ENCODE measurements around the gene SLC18A2. TPM values are rescaled to one million over a fixed set of nuclear protein-coding genes. Genes with fewer than 3 reads are reported as not detected.
A peak's percentile ranks its signal among the peaks of the same experiment; 100 is the strongest.

Gene SLC18A2
- total RNA-seq, 2 experiments from 2014 or later = 0.14 to 0.21 TPM

GRCh38 chr10:117237401-117237991 lies 3.4 kb upstream of the SLC18A2 start:
- Mint-ChIP-seq H3K4me3 (no peak overlapping the region), H3K9me3 (ENCODE audit: low read depth) (no peaks in the 10 kb centered on the region), H3K4me1 (peaks cover 4% of the 10 kb centered on the region), H3K36me3 (ENCODE audit: low read depth) (no peaks in the 10 kb centered on the region), H3K27ac (no peak overlapping the region), H3K27me3 (peaks cover 17% of the 10 kb centered on the region)
- no peak for DNase-seq
- intact Hi-C loops (cut with DNase I, micrococcal nuclease) = no loop called here
- ChIA-PET CTCF (no interaction called here), POLR2A (no interaction called here)
- no peak for ATAC-seq

- H3K27ac Mint-ChIP-seq = no peak overlapping the region
- ATAC-seq (no peak), DNase-seq (no peak)
- ChIA-PET CTCF (no interaction called here), POLR2A (no interaction called here)
- H3K4me3 Mint-ChIP-seq = no peak overlapping the region
- H3K4me1 Mint-ChIP-seq = peaks cover 4% of the 10 kb centered on the region
- H3K36me3 Mint-ChIP-seq (ENCODE audit: low read depth) = no peaks in the 10 kb centered on the region
- intact Hi-C loops (cut with DNase I, micrococcal nuclease) = no loop called here
- H3K9me3 Mint-ChIP-seq (ENCODE audit: low read depth) = no peaks in the 10 kb centered on the region
- peaks cover 22% of the 10 kb centered on the region for H3K27me3 Mint-ChIP-seq
Measured at GRCh38 chr10:117239051-117239450, 1.9 kb upstream of the SLC18A2 start.

GRCh38 chr10:117239721-117240620 lies 943 bp upstream of the SLC18A2 start:
- Mint-ChIP-seq H3K36me3 (ENCODE audit: low read depth) (no peaks in the 10 kb centered on the region), H3K4me1 (peaks cover 4% of the 10 kb centered on the region), H3K4me3 (no peak overlapping the region), H3K9me3 (ENCODE audit: low read depth) (no peaks in the 10 kb centered on the region), H3K27me3 (peaks cover 24% of the 10 kb centered on the region), H3K27ac (no peak overlapping the region)
- intact Hi-C loops (cut with DNase I, micrococcal nuclease) = no loop called here
- ChIA-PET POLR2A (no interaction called here), CTCF (interaction anchor here (1.1 kb wide), 1 partner anchor 23 kb away, joined by 3 read pairs; no protein-coding TSS in a partner anchor)
- DNase-seq (no peak), ATAC-seq (no peak)

- CTCF ChIA-PET = interaction anchor here (0.7 to 1.9 kb wide), 2 partner anchors 78 to 1302 kb away, joined by 4 to 8 read pairs; no protein-coding TSS in a partner anchor
- DNase-seq (peak; percentile 16), ATAC-seq (peak; percentile 30)
- peaks cover 28% of the 10 kb centered on the region for H3K27me3 Mint-ChIP-seq
- H3K27ac Mint-ChIP-seq = no peak overlapping the region
- POLR2A ChIA-PET = no interaction called here
- H3K9me3 Mint-ChIP-seq (ENCODE audit: low read depth) = no peaks in the 10 kb centered on the region
- no peaks in the 10 kb centered on the region for H3K36me3 Mint-ChIP-seq (ENCODE audit: low read depth)
- H3K4me1 Mint-ChIP-seq = peaks cover 4% of the 10 kb centered on the region
- intact Hi-C loops (cut with DNase I, micrococcal nuclease) = no loop called here
- peak overlapping the region; percentile 43 for H3K4me3 Mint-ChIP-seq
Measured at GRCh38 chr10:117241541-117242462, 888 bp downstream of the SLC18A2 start.

- no peak for DNase-seq
- Mint-ChIP-seq H3K27ac (no peak overlapping the region), H3K4me3 (no peak overlapping the region), H3K27me3 (peaks cover 28% of the 10 kb centered on the region), H3K4me1 (peaks cover 9% of the 10 kb centered on the region), H3K36me3 (ENCODE audit: low read depth) (no peaks in the 10 kb centered on the region), H3K9me3 (ENCODE audit: low read depth) (no peaks in the 10 kb centered on the region)
- intact Hi-C loops (cut with DNase I, micrococcal nuclease) = no loop called here
- ChIA-PET POLR2A (no interaction called here), CTCF (interaction anchor here (0.7 to 1.9 kb wide), 2 partner anchors 77 to 1302 kb away, joined by 4 to 8 read pairs; no protein-coding TSS in a partner anchor)
- ATAC-seq = no peak
Measured at GRCh38 chr10:117242463-117242832, 1.5 kb downstream of the SLC18A2 start.

- peak overlapping the region; percentile 37 for H3K27ac Mint-ChIP-seq
- DNase-seq (no peak), ATAC-seq (peak; percentile 49)
- intact Hi-C loops (cut with DNase I, micrococcal nuclease) = no loop called here
- H3K4me1 Mint-ChIP-seq = peaks cover 15% of the 10 kb centered on the region
- H3K36me3 Mint-ChIP-seq (ENCODE audit: low read depth) = no peaks in the 10 kb centered on the region
- CTCF ChIA-PET = interaction anchor here (0.8 to 1.4 kb wide), 4 partner anchors 16 to 450 kb away, joined by 3 read pairs; no protein-coding TSS in a partner anchor
- POLR2A ChIA-PET = no interaction called here
- H3K4me3 Mint-ChIP-seq = no peak overlapping the region
- no peaks in the 10 kb centered on the region for H3K9me3 Mint-ChIP-seq (ENCODE audit: low read depth)
- H3K27me3 Mint-ChIP-seq = peaks cover 22% of the 10 kb centered on the region
Measured at GRCh38 chr10:117246997-117247671, 6.2 kb downstream of the SLC18A2 start.

GRCh38 chr10:117248750-117249465 lies 8.0 kb downstream of the SLC18A2 start:
- H3K27ac Mint-ChIP-seq = no peak overlapping the region
- H3K36me3 Mint-ChIP-seq (ENCODE audit: low read depth) = no peaks in the 10 kb centered on the region
- ChIA-PET CTCF (interaction anchor here (1.1 kb wide), 1 partner anchor 9 kb away, joined by 5 read pairs; no protein-coding TSS in a partner anchor), POLR2A (no interaction called here)
- intact Hi-C loops (cut with DNase I, micrococcal nuclease) = no loop called here
- H3K27me3 Mint-ChIP-seq = peaks cover 11% of the 10 kb centered on the region
- H3K4me1 Mint-ChIP-seq = peaks cover 15% of the 10 kb centered on the region
- DNase-seq = no peak
- no peak overlapping the region for H3K4me3 Mint-ChIP-seq
- no peaks in the 10 kb centered on the region for H3K9me3 Mint-ChIP-seq (ENCODE audit: low read depth)
- no peak for ATAC-seq

GRCh38 chr10:117249493-117250093 lies 8.7 kb downstream of the SLC18A2 start:
- intact Hi-C loops (cut with DNase I, micrococcal nuclease) = no loop called here
- H3K27ac Mint-ChIP-seq = no peak overlapping the region
- ChIA-PET CTCF (interaction anchor here (0.9 to 1.1 kb wide), 2 partner anchors 9 to 70 kb away, joined by 4 to 5 read pairs; no protein-coding TSS in a partner anchor), POLR2A (no interaction called here)
- no peaks in the 10 kb centered on the region for H3K9me3 Mint-ChIP-seq (ENCODE audit: low read depth)
- H3K27me3 Mint-ChIP-seq = peaks cover 8% of the 10 kb centered on the region
- no peak for ATAC-seq
- no peak for DNase-seq
- peaks cover 15% of the 10 kb centered on the region for H3K4me1 Mint-ChIP-seq
- H3K4me3 Mint-ChIP-seq = no peak overlapping the region
- H3K36me3 Mint-ChIP-seq (ENCODE audit: low read depth) = no peaks in the 10 kb centered on the region

- Mint-ChIP-seq H3K27me3 (peaks cover 4% of the 10 kb centered on the region), H3K36me3 (ENCODE audit: low read depth) (no peaks in the 10 kb centered on the region), H3K27ac (no peak overlapping the region), H3K9me3 (ENCODE audit: low read depth) (no peaks in the 10 kb centered on the region), H3K4me3 (no peak overlapping the region), H3K4me1 (peaks cover 15% of the 10 kb centered on the region)
- CTCF ChIA-PET = interaction anchor here (0.9 kb wide), 1 partner anchor 69 kb away, joined by 4 read pairs; no protein-coding TSS in a partner anchor
- intact Hi-C loops (cut with DNase I, micrococcal nuclease) = no loop called here
- no peak for DNase-seq
- POLR2A ChIA-PET = interaction anchor here (0.6 kb wide), 1 partner anchor 17 kb away, joined by 3 read pairs; no protein-coding TSS in a partner anchor
- ATAC-seq = no peak
Measured at GRCh38 chr10:117250411-117250810, 9.5 kb downstream of the SLC18A2 start.

- no peak overlapping the region for H3K4me3 Mint-ChIP-seq
- peaks cover 4% of the 10 kb centered on the region for H3K27me3 Mint-ChIP-seq
- peaks cover 6% of the 10 kb centered on the region for H3K4me1 Mint-ChIP-seq
- DNase-seq = no peak
- ATAC-seq = no peak
- intact Hi-C loops (cut with DNase I, micrococcal nuclease) = no loop called here
- POLR2A ChIA-PET = no interaction called here
- no peak overlapping the region for H3K27ac Mint-ChIP-seq
- no peaks in the 10 kb centered on the region for H3K36me3 Mint-ChIP-seq (ENCODE audit: low read depth)
- CTCF ChIA-PET = interaction anchor here (0.6 kb wide), 1 partner anchor 484 kb away, joined by 5 read pairs; no protein-coding TSS in a partner anchor
- no peaks in the 10 kb centered on the region for H3K9me3 Mint-ChIP-seq (ENCODE audit: low read depth)
Measured at GRCh38 chr10:117253908-117254307, 13.0 kb downstream of the SLC18A2 start.

Measured in activated CD4-positive, alpha-beta T cell treated with anti-CD3 and anti-CD28 coated beads for 36 hours (primary cell).